Islet of Langerhans (tissue), 1 donor: ENCODE measurements around the gene NRXN3.

Experiments used
- FAIRE-seq: peaks from one replicate; lab custom pipeline; 2011; peaks lifted over from hg19 to GRCh38; lab: Jason Lieb, UNC

The NRXN3 gene

DNA sequence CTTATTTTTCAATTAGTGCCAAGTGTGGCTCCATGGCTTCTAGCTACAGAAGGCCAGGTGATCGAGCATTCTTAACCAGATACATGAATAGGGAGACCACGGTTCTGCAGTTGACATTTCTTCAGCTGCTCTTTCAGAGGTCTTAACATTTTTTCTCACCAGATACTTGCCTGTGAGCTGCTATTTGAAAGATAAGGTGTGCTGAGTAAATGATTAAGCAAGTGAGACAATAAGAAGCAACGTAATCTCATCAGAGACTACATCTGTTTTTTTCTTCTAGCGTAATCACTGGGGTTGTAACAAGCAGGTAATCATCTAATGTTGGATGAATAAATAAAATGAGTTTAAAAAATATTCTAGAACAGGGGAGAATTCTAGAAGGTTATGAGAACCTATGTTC is 1128.2 kb downstream of the NRXN3 start:
- no peak for FAIRE-seq

DNA sequence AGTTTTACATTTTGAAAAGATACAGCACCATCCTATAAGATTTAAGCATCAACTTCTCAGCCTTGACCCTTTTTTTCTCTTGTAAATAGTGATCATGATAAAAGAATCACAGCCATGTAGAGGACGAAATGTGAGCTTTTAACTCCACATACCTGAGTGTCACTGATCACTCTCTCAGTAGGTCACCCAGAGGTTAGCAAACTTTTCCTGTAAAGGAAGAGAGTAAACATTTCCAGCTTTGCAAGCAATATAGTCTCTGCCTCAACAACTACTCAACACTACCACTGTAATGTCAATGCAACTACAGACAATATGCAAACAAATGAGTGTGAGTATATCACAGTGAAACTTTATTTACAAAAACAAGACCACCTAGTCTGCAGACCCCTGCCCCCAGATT is 1129.0 kb downstream of the NRXN3 start:
- FAIRE-seq: no peak

DNA sequence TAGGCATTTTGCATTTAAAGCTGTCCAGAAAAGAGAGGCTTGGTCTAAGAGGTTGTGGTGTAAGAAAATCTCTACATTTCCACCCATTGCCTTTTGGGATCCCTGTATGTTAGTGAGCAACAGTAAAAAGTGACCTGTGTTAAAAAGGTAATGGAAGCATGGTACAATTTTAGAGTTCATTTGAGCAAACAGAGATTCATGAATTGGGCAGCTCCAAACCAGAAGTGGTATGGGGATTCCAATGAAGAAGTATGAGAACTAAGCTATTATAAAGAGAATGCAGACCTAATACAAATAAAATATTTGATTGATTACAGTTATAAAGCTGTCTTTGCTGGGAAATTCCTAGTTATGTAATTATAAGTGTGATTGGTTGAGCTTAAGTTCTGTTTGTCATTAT is 1134.1 kb downstream of the NRXN3 start:
- no peak for FAIRE-seq

DNA sequence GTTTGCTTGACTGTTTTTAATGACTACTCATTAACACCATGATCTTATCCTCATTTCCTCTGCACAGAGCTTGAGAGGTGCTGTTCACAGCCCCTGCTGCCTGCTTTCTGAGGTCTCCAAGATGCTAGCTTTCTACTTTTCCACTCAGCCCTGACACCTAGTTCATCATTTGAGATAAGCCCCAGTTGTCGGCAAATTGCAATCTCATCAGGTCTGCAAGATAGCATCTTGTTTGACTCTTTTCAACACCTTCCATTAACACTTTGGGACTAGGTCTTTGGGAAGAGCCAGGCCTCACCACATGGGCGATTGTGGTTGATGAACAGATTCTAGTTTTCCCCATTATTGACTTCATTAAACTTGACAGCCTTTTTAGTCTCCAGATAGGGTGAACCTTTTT is 1136.4 kb downstream of the NRXN3 start:
- no peak for FAIRE-seq

DNA sequence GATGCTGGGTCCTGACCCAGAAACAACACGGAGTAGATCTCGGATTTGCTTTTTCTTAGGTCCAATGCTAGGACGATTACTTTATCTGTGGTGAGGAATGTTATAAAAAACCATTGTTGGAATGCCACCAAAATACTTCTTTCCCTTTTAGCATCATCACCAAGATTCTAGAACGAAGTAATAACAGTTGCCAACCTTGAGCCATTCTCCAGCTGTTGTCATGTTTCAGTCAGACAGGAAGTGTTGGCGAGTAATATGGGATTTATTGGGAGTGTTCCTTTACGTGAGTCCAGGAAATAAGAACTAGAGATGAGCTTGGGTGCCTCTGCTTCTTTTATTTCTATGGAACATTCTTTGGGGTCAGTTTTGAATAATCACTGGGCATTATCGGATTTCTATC is 1148.2 kb downstream of the NRXN3 start:
- FAIRE-seq: no peak

DNA sequence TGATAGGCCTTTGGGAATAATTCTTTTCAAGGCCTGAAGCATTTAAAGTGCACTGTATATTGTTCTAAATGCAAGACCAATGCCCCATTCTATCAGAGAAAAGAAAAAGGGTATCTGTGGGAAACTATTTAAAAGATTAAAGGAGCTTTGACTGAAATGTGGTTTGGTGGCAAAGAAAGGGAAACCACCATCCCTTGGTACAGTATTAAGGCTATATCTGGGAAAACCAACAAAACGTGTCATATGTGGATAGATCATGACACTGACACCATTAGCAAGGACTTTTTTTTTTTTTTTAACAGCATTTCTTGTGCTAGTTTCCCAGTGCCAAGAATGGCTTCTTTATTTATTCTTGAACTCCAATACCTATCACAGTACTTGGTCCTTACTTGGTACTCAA is 1150.4 kb downstream of the NRXN3 start:
- no peak for FAIRE-seq

DNA sequence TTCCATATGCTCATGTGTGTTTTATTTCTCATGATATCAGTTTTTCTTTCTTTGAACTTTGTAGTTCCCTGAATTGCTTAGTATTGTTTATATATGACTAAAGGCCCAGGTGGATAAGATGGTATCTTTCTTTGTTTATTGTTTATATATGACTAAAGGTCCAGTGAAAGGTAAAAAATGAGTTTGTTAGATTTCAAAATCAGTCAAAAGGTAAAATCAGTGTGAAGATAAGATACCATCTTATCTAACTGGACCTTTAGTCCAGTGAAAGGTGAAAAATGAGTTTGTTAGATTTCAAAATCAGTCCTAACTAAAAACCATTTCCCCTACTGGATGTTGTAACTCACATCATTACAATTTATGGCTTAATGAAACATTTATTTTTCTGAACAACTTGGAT is 1150.9 kb downstream of the NRXN3 start:
- no peak for FAIRE-seq

DNA sequence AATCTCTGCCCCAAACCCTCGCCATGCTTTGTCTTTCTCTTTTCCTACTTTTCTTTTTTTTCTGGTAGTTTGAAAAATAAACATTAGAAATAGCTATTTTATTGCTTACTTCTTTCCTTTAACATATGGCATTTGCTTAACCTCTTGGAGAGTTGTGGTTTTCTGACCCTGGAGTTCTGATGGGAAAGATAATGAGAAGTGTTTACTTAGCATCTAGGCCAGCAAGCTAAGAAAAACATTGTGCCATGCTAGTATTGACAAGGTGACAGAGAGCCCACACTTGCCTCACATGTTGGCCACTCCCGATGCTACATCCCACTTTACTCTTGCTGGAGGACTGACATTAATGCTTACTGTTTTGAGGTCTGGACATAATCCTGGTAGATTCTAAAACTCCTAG is 1154.9 kb downstream of the NRXN3 start:
- FAIRE-seq: no peak

DNA sequence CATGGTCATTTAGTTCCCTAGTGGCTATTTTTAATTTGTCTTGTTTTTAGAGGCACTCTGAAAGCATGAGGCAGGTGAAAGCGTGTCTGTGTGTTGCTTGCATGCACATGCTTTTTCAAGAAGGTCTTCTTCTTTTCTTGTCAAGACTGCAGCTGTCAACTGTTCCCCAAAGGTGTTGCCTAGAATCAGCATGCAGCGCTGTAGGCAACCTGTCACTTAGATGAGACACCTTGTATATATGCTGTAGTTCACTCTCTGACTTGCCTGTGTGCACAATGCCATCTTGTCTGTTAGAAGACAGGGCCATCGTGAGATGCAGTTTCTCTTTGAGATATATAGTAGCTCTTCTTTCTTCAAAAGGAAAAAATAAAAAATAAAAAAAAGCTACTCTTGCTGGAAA is 1155.4 kb downstream of the NRXN3 start:
- no peak for FAIRE-seq

DNA sequence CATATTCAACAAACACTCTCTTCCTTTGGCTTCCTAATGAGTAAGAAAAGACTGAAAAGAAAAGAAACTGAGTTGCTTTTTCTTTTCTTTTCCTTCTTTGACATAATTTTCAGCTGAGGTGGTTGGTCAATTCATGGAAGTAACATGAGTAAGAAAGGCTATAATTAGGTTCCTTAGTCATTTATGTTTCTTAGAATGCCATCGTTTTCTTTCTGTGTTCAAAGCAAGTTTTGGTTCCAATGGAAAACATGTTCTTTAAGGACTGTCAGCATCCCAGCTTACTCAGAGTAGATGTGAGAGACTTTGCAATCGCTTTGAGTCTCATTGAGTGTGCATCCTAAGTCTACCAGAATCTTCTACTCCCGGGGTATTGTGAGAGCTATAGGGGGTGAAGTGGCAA is 1158.7 kb downstream of the NRXN3 start:
- FAIRE-seq: no peak

DNA sequence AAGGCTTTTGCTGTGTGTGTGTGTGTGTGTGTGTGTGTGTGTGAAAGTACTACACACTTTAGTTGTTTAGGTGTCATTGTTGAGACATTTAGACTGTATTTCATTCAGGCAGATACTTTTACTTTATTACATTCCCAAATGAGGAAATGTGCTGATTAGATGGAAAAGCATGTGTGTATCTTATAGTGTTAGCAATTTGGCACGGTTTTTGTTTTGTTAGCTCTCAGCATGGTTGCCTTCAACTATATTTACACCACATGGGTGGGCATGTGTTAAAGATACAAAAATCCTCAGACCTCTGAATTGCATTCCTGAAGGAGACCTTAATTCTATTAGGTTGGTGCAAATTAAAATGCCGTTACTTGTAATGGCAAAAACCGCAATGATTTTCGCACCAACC is 1161.7 kb downstream of the NRXN3 start:
- FAIRE-seq: no peak

DNA sequence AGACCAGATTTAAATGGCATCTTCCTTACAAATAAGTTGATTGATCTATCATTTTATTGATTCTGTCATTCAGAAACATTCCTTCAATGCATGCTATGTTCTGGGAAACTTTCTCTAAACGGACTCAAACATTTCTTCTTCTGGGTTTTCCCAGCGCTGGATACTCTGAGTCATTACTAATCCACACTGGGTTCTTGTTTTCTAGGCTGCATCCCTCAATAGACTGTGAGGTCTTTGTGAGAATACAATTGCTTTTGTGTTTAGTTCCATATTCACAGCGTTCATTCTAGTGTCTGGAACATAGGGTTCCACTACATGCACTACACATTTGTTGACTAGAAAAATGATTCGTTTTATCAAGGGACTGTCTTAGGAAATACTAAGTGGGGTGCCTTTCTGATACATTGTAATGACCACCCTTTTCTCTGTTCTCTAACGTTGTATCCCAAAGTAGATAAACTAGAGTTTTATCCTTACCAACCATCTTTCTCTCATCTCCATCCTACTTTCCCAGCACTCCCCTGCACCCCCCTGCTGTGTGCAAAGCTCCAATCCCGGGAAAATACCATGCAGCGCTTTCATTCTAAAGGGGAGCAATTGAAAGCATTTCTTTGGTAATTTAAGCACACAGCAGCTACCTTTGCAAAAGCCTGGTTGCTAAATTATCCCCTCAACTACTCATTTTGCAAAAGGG is 1162.5 kb downstream of the NRXN3 start:
- no peak for FAIRE-seq

DNA sequence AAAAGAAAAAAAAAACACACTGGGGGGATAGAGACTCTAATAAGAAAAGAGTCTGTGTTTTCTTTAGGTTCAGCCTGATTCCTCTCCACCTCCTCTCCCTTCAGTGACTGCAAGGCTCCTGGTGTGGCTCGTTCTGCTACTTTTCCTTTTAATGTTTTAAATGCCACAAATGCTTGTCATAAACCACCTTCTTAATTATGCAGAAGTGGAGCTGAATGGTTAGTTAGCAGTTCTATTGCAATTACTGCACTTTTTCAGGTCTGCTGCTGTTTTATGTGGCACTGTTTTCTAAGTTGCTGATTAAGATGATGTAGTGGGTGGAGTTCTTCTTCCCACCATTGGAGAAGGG is 1163.0 kb downstream of the NRXN3 start:
- FAIRE-seq: no peak

DNA sequence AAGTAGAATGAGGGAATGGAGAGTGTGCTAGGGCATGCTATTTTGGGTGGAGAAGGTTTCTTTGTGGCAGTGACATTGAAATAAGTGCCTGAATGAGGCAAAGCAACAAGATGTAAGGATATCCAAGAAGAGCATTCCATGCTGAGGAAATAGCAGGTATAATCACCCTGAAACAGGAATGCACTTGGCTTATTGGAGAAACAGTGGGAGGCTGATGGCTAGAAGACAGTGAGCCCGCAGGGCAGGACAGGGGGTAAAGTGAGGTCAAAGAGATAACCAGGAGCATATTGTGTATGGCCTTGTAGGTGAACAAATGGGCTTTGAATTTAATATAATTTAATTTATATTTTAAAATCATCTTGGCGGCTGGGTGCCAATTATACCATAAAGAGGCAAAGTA is 1164.1 kb downstream of the NRXN3 start:
- FAIRE-seq: no peak

DNA sequence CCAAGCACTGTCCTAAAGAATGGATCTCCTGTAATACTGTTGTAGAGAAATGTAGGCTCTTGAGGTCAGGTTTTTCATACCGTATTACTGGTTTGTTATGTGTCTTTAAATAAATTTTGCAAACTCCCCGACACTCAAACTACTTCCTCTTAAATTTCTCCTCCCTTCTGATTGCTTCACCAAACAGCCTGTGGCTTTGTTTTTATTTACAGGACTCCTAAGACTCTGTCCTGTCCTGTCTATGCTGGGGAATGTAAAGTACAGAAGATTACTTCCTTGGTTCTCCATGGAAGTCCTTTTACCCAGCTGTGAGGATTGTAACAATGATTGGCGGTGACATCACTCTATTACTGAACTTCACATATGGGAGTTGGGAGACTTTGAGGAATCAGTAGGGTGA is 1167.6 kb downstream of the NRXN3 start:
- no peak for FAIRE-seq

DNA sequence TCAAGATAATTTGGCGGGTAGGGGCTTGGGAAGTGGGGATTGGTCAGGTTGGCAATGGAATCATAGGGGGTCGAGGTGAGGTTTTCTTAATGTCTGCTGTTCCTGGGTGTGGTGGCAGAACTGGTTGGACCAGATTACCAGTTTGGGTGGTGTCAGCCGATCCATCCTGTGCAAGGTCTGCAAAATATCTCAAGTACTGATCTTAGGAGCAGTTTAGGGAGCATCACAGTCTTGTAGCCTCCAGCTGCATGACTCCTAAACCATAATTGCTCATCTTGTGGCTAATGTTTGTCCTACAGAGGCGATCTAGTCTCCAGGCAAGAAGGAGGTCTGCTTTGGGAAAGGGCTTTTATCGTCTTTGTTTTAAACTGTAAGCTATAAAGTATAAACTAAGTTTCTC is 1172.8 kb downstream of the NRXN3 start:
- no peak for FAIRE-seq

DNA sequence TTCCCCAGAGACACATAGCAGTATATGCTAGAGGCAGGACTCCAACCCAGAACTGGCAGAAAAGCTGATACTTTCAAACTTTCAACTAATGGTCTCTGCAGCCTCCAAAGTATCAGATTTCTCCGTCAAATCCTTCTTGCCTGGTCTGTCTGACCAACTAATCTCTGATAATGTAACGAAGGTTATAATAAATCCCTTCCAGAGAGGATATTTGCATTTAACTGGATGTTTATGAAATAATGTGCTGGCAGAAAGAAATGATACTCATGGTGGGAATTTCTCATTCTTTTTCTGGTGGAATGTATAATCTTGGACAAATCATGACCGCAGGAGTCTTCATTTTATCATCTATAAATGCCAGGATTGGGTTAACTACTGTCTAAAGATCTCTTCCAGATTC is 1180.8 kb downstream of the NRXN3 start:
- no peak for FAIRE-seq

DNA sequence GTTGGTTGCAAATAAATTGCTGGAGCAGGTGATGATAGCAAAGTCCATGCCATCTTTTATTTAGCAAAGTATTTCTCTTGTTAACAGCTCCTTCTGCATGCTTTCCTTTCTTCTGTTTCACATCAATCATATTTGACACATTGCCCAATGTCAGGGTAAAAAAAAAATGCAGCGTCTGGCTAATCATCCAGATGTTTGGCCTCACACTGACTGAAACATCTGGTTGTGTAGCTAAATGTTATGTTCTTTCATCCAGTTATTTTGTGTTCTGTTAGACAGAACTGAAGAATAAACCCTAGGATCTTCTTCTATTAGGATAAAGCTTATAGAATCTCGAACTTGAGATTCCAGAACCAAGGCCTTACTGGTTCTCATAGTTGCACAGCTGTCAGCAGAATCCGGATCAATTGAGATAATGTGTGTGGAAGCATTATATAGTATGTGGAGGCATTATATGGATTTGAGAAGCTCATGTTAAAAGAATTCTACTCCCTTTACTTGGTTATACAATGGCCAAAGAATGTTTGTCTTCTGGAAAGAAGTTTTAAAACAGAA is 1182.0 kb downstream of the NRXN3 start:
- FAIRE-seq: no peak

DNA sequence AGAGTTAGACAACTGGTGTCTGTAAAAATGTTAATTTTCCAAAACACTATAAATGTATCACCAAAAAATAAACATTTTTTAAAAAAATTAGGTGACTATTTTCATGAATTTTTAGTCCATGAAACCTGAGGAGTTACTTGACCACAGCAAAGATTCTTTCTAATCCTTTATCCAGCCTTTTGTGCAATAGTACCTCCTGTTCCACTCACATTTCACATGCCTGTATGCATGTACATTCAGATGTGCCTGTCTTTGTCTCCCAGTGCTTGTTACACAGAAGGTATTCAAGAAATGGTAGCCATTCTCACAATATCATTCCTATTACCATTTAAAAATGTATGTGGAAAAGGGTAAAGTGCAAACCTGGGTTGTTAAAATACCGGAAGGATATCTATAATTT is 1184.2 kb downstream of the NRXN3 start:
- no peak for FAIRE-seq

DNA sequence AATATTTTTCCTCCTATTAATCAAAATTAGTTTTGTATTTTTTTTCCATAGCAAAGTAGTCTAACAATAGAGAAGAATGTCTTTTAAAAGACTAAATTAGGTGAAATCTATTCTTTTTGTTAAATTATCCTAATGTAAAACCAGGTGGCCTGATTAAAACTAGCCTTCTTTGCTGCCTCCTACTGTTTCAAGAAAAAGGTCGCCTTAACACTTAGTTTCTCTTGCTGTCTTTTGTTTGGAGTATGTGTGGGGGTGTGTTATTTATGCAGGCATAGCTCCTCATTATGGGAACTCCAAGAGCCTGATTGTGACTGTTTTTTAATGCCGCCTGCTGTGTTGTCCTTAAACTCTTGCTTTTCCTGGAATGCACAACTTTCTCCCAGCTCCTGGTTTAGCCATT is 1185.9 kb downstream of the NRXN3 start:
- FAIRE-seq: no peak

DNA sequence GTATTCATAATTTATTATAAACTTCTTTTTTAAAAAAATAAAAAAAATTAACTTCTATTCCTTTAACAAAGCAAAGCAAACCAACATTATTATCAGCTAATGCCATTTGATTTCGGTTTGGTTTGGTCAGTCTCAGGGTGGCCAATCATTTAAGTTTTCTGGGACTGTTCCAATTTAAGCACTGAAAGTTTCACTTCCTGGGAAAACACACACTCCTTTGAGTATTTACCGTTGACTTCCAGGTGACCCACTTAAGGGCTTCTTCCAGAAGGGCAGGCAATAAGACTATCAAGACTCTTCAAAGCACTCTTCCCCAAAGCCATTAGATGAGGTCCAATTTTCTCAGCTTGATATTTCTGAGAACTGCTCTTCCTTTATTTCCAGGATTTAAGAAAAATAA is 1187.1 kb downstream of the NRXN3 start:
- FAIRE-seq: no peak

DNA sequence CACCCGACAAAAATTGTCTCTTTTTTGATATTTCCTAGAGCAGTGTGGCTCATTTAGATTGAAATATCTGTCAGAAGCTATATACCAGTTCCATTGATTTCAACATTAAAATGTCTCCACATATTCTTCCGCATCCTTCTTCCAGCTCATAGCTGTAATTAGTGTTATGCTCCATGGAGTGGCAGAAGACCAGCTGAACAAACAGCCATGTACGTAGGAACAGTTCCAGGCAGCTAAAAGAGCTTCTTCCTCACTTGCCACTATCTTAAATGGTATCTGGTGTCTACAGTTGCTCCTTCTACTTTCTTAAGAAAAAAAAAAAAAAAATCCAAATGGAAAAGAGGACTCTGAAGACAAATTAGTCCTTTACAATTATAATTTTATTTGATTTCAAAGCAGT is 1193.1 kb downstream of the NRXN3 start:
- FAIRE-seq: no peak

DNA sequence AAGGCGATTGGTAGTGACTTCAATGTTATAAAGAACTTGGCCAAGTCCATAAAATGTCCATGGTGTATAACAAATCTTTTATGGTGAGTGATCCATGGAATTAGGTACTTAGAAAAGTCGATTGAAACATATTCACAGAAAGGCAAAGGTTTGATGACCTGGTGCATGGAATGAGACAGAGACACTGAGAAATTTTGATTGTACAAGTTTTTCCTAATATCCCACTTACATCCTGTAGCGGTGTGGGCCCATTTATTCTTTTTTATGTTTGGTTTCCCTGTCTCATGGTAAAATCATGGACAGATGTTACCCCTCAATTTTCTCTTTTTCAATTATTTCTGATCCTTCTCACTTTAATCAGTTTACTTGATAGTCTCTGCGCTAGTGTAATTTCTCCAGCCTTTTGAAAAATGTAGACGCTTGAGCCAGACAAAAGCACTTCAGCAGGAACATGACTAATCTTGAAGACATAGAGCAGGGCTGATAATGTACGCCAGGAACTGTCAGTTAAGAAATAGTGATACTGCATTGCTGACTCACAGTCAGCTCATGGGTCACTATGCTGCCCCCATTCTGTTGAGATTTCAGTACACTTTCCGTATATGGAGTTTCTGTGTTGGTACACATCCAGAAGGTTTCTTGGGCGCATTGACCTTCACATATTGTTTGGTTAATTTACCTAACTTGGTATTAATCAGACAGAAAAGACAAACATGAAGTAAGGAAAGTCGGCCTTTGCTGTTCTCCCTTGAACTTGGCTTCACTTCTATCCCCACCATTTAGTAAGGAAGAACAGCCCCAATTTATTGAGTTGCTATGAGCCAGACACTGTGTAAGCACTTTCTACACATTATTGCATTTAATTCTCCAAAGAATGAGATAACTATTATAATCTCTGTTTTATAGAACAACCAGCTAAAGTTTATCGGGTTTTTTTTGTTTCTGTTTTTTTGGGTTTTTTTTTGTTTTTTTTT is 1199.5 kb downstream of the NRXN3 start:
- FAIRE-seq: no peak

DNA sequence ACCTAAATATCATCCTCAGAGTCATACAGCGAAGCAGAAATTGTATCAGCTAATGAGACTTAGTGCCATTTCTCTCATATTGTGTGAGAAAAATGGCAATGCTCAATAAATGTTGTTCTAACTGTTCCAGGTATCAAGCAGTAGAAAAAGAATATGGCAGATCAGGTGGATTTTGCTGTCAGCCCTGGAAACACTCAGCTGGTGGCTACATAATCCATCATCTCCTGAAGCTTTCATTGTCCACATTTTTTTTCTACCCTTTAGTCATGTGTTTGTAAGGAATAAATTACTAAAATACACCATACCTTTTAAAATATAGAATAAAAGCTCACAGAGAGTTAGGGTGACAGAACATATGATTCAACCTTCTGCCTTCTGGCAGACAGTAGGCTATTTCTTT is 1200.8 kb downstream of the NRXN3 start:
- FAIRE-seq: no peak
